Nephron progenitor cell (in vitro differentiated cells): Measurements from ENCODE around the gene STX1B.

Experiments
- DNase-seq: peaks from one replicate; pipeline ENCODE4 v3.0.0; 2021
- H3K27ac Mint-ChIP-seq: 2 replicates; pipeline ENCODE4 v1.8.0; 2021; ENCODE audit warnings: mild to moderate bottlenecking, moderate library complexity, mixed read lengths
- H3K27me3 Mint-ChIP-seq: 2 replicates; pipeline ENCODE4 v1.8.0; 2021; ENCODE audit warnings: mild to moderate bottlenecking, low read depth, mixed read lengths; ENCODE audit not compliant: poor library complexity
- H3K36me3 Mint-ChIP-seq: 2 replicates; pipeline ENCODE4 v1.8.0; 2021; ENCODE audit warnings: low read depth, mixed read lengths
- H3K4me1 Mint-ChIP-seq: 2 replicates; pipeline ENCODE4 v1.8.0; 2021; ENCODE audit warnings: mixed read lengths
- H3K4me3 Mint-ChIP-seq: 2 replicates; pipeline ENCODE4 v1.8.0; 2021; ENCODE audit warnings: mild to moderate bottlenecking, moderate library complexity, mixed read lengths
- H3K9me3 Mint-ChIP-seq: 2 replicates; pipeline ENCODE4 v1.8.0; 2021; ENCODE audit warnings: mild to moderate bottlenecking, moderate library complexity, mixed read lengths
- CTCF ChIP-seq: fragments of 200-600 bp; sonication (generic); IDR thresholded peaks from 2 replicates; pipeline ENCODE4 v1.5.0; 2021; ENCODE audit warnings: antibody characterized with exemption

Gene STX1B

GRCh38 chr16:31006086-31006385, 4.4 kb downstream of the STX1B start:
- no peak for DNase-seq
- Mint-ChIP-seq H3K27ac (peak overlapping the region; percentile 81), H3K4me1 (peaks cover 46% of the 10 kb centered on the region), H3K27me3 (peaks cover 8% of the 10 kb centered on the region), H3K36me3 (no peaks in the 10 kb centered on the region), H3K9me3 (no peaks in the 10 kb centered on the region), H3K4me3 (no peak overlapping the region)
- no peak for TF ChIP-seq CTCF

GRCh38 chr16:31005350-31006085, 4.9 kb downstream of the STX1B start:
- no peak overlapping the region for H3K4me3 Mint-ChIP-seq
- TF ChIP-seq CTCF: no peak
- no peaks in the 10 kb centered on the region for H3K36me3 Mint-ChIP-seq
- peaks cover 46% of the 10 kb centered on the region for H3K4me1 Mint-ChIP-seq
- H3K27me3 Mint-ChIP-seq: peaks cover 8% of the 10 kb centered on the region
- H3K9me3 Mint-ChIP-seq: no peaks in the 10 kb centered on the region
- no peak for DNase-seq
- H3K27ac Mint-ChIP-seq: peak overlapping the region; percentile 81

GRCh38 chr16:31004658-31005057, 5.8 kb downstream of the STX1B start:
- DNase-seq: no peak
- H3K27me3 Mint-ChIP-seq: peaks cover 8% of the 10 kb centered on the region
- H3K27ac Mint-ChIP-seq: no peak overlapping the region

GRCh38 chr16:31003744-31004143, 6.7 kb downstream of the STX1B start:
- Mint-ChIP-seq H3K27ac (peak overlapping the region; percentile 24), H3K36me3 (no peaks in the 10 kb centered on the region), H3K9me3 (no peaks in the 10 kb centered on the region), H3K4me1 (peaks cover 38% of the 10 kb centered on the region), H3K27me3 (peaks cover 9% of the 10 kb centered on the region), H3K4me3 (no peak overlapping the region)
- no peak for DNase-seq
- no peak for TF ChIP-seq CTCF

More at GRCh38 chr16:31004658-31005057, 5.8 kb downstream of the STX1B start:
- Mint-ChIP-seq H3K4me1 (peaks cover 42% of the 10 kb centered on the region), H3K9me3 (no peaks in the 10 kb centered on the region), H3K4me3 (no peak overlapping the region), H3K36me3 (no peaks in the 10 kb centered on the region)
- TF ChIP-seq CTCF: no peak

- H3K27ac Mint-ChIP-seq: no peak overlapping the region
- no peaks in the 10 kb centered on the region for H3K9me3 Mint-ChIP-seq
- H3K4me1 Mint-ChIP-seq: peaks cover 45% of the 10 kb centered on the region
- H3K27me3 Mint-ChIP-seq: peaks cover 17% of the 10 kb centered on the region
- no peak for TF ChIP-seq CTCF
- H3K36me3 Mint-ChIP-seq: no peaks in the 10 kb centered on the region
- no peak for DNase-seq
- H3K4me3 Mint-ChIP-seq: no peak overlapping the region
These were observed 7.5 kb downstream of the STX1B start for GRCh38 chr16:31002862-31003341.

- no peak overlapping the region for H3K27ac Mint-ChIP-seq
These were observed 8.2 kb downstream of the STX1B start for GRCh38 chr16:31002250-31002700.

More at GRCh38 chr16:31002250-31002700, 8.2 kb downstream of the STX1B start:
- Mint-ChIP-seq H3K27me3 (peaks cover 23% of the 10 kb centered on the region), H3K4me1 (peaks cover 48% of the 10 kb centered on the region), H3K4me3 (no peak overlapping the region), H3K9me3 (no peaks in the 10 kb centered on the region), H3K36me3 (no peaks in the 10 kb centered on the region)
- no peak for DNase-seq
- no peak for TF ChIP-seq CTCF
